ENCODE results near the gene ZCCHC7. TPM values are rescaled to one million over a fixed set of nuclear protein-coding genes. Genes with fewer than 3 reads are reported as not detected.

ZCCHC7 gene
- total and polyA plus RNA-seq, 2 of the 8 experiments (the other 6 are each of a cell fraction or from before 2014, with no cell fraction given): 12.2 to 27.5 TPM

GRCh38 chr9:37229882-37230482 lies 109.6 kb downstream of the ZCCHC7 start:
- peaks cover 0 to 4% (median 1%) of the 10 kb centered on the region in 4 experiments; a peak in 2 of 7 replicates for H3K4me1 ChIP-seq (replicated peaks in 1 of 4; ENCODE audit: control insufficient read depth in 3 of 4, insufficient read depth in 4 of 4, low read length in 3 of 4)
- H4K5ac ChIP-seq (ENCODE audit: insufficient read length, low read depth, low read length): no peak overlapping the region
- no peak overlapping the region for H3K27ac ChIP-seq (ENCODE audit: low read depth, low read length)
- no peak overlapping the region for H2BK120ac ChIP-seq (replicated peaks; ENCODE audit: low read depth, low read length)
- H4K91ac ChIP-seq (replicated peaks; ENCODE audit: insufficient read length, low read length): no peak overlapping the region
- DNase-seq (ENCODE audit: low read depth in 1 of 2, low spot score in 2 of 2) (no peak), FAIRE-seq (no peak)
- H4K8ac ChIP-seq (ENCODE audit: extremely low read depth, insufficient read depth, low read length): no peak overlapping the region
- H2AFZ ChIP-seq (ENCODE audit: low read length): no peak overlapping the region
- H3K23ac ChIP-seq (ENCODE audit: insufficient read length): no peak overlapping the region
- no peaks in the 10 kb centered on the region for H3K36me3 ChIP-seq (ENCODE audit: control insufficient read depth in 2 of 4, insufficient read depth in 4 of 4, low read length in 3 of 4)
- H2BK12ac ChIP-seq (ENCODE audit: low read depth, low read length): no peak overlapping the region
- no peak overlapping the region for H2AK5ac ChIP-seq (ENCODE audit: low read depth, low read length)
- no peaks in the 10 kb centered on the region for H3K9me3 ChIP-seq (ENCODE audit: insufficient read depth in 2 of 2, low read depth in 1 of 2, low read length in 1 of 2)
- H2BK15ac ChIP-seq (ENCODE audit: low read length): no peak overlapping the region
- H3K27me3 ChIP-seq (replicated peaks in 1 of 4; ENCODE audit: control insufficient read depth in 3 of 4, extremely low read depth in 1 of 4, insufficient read depth in 3 of 4, low read length in 3 of 4): no peaks in the 10 kb centered on the region
- no peak overlapping the region for H3K4me2 ChIP-seq (ENCODE audit: insufficient read depth in 1 of 2, low read depth in 2 of 2, low read length in 2 of 2)
- H3K56ac ChIP-seq (replicated peaks; ENCODE audit: insufficient read length, low read depth, low read length): no peak overlapping the region
- no peak overlapping the region for H3K9ac ChIP-seq (replicated peaks in 1 of 4; ENCODE audit: extremely low read depth in 1 of 4, low read depth in 3 of 4, low read length in 3 of 4)
- no peak overlapping the region for H2BK5ac ChIP-seq (ENCODE audit: low read depth, low read length)
- no peak overlapping the region for H3K18ac ChIP-seq (ENCODE audit: extremely low read depth, low read length)
- 88% methylated on average over 4 of the region's 4 CpGs; no CpG with 5 or more reads in 1 of the 2 experiments for WGBS, 2 experiments (ENCODE audit: extremely low coverage in 1 of 2, insufficient coverage in 1 of 2, insufficient read length in 1 of 2, insufficient replicate concordance in 2 of 2, low coverage in 1 of 2, low lambda C conversion rate in 2 of 2, missing lambda C conversion rate in 1 of 2)
- no peak overlapping the region for H3K14ac ChIP-seq (ENCODE audit: insufficient read length)
- H4K20me1 ChIP-seq (replicated peaks in 1 of 2; ENCODE audit: control insufficient read depth in 1 of 2, insufficient read depth in 2 of 2, low read length in 2 of 2): no peaks in the 10 kb centered on the region
- no peaks in the 10 kb centered on the region for H3K79me1 ChIP-seq (ENCODE audit: low read depth, low read length)
- peaks cover 0 to 2% of the 10 kb centered on the region in 2 experiments; a peak in 2 of 4 replicates for H3K79me2 ChIP-seq (ENCODE audit: control insufficient read depth in 1 of 2, insufficient read depth in 2 of 2, low read length in 2 of 2)
- POLR2A ChIA-PET (ENCODE audit: partially characterized antibody): interaction anchor here (0.5 to 1.0 kb wide), 2 partner anchors 11 to 21 kb away, joined by 3 to 4 read pairs; no protein-coding TSS in a partner anchor
- no peaks in the 10 kb centered on the region for H3K23me2 ChIP-seq (ENCODE audit: low read depth, low read length)
- no peak overlapping the region for H2BK20ac ChIP-seq (ENCODE audit: low read length)
- no peak overlapping the region for H3K4ac ChIP-seq (replicated peaks; ENCODE audit: insufficient read length, low read depth, low read length)
- no peak overlapping the region for H3K4me3 ChIP-seq (ENCODE audit: extremely low read depth in 1 of 4, insufficient read depth in 2 of 4, low read depth in 3 of 4, low read length in 4 of 4)
- CTCF ChIA-PET (ENCODE audit: partially characterized antibody): interaction anchor here (1.9 kb wide), 1 partner anchor 30 kb away, joined by 4 read pairs; no protein-coding TSS in a partner anchor
- TF ChIP-seq, protein P1, sequence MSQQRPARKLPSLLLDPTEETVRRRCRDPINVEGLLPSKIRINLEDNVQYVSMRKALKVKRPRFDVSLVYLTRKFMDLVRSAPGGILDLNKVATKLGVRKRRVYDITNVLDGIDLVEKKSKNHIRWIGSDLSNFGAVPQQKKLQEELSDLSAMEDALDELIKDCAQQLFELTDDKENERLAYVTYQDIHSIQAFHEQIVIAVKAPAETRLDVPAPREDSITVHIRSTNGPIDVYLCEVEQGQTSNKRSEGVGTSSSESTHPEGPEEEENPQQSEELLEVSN (IDR thresholded peaks at IDR 0.05): no peak
- TF ChIP-seq GABPA (IDR thresholded peaks at IDR 0.05; ENCODE audit: borderline replicate concordance, insufficient read depth, low read length): no peak
- TF ChIP-seq BCL11A (IDR thresholded peaks at IDR 0.05; ENCODE audit: low read depth in 2 of 2, low read length in 2 of 2): no peak
- TF ChIP-seq CREB1 (IDR thresholded peaks at IDR 0.05): no peak
- no peak for TF ChIP-seq BACH1 (IDR thresholded peaks at IDR 0.05; ENCODE audit: low read length)
- TF ChIP-seq EGR1 (IDR thresholded peaks at IDR 0.05; ENCODE audit: borderline replicate concordance, low read depth, low read length): no peak
- TF ChIP-seq SP1 (IDR thresholded peaks at IDR 0.05; ENCODE audit: low read depth, low read length): no peak
- TF ChIP-seq ATF3 (IDR thresholded peaks at IDR 0.05; ENCODE audit: insufficient read depth, low read depth, low read length): no peak
- no peak for TF ChIP-seq SIX5 (IDR thresholded peaks at IDR 0.05; ENCODE audit: low read depth, low read length)
- TF ChIP-seq SAP30 (IDR thresholded peaks at IDR 0.05; ENCODE audit: insufficient read depth, insufficient replicate concordance, low read length): no peak
- TF ChIP-seq HDAC6 (IDR thresholded peaks at IDR 0.05; ENCODE audit: low read depth, low read length): no peak
- no peak for TF ChIP-seq SRF (IDR thresholded peaks at IDR 0.05; ENCODE audit: low read depth, low read length)
